Fibroblast of villous mesenchyme (primary cell): Measurements from ENCODE around the gene NCR2. TPM values are rescaled to one million over a fixed set of nuclear protein-coding genes. Genes with fewer than 3 reads are reported as not detected.

Experiments used
- DNase-seq: peaks from one replicate; pipeline ENCODE4 v3.0.0-alpha.2; 2010; ENCODE audit warnings: low read depth
- H3K4me3 ChIP-seq: 2 replicates; pipeline ENCODE4 v1.5.1; 2011; ENCODE audit warnings: low read depth, mild to moderate bottlenecking, low read length
- CTCF ChIP-seq: IDR thresholded peaks from 2 replicates; pipeline ENCODE4 v1.5.1; 2012; ENCODE audit warnings: low read depth, mild to moderate bottlenecking, low read length; ENCODE audit not compliant: insufficient read depth
- total RNA-seq: library from RNA; depleted of rRNA; stranded (reverse); fragments of >200 nt; gene quantifications from 2 replicates; pipeline ENCODE4 v1.2.3, GENCODE V29; 2012

NCR2 gene
- total RNA-seq, 1 donor, result not detected

DNA sequence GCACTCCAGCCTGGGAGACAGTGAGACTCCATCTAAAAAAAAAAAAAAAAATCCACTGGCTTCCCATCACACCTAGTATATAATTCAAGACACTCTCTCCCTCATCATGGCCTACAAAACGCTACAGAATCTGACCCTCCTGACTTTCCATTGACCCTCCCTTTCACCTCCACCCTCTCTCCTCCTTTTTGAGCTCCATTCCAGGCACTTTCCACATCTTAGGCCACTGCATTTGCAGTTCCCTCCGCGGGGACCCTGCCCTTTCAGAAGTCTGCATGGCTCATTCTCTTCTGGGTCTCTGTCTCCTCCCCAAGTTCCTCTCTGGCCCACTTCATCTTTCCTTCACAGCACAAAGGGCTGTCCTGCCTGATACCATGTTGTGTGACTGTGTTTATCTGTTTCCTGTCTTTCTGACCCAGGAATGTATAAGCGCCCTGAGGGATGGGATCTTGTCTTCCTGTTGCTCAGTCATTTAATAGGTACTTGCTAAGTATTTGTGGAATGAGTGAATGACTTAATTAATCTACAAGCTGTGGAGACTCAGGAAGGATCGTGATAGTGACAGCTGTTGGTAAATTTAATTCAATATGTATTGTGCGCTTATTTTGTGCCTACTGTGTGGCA lies 35.2 kb downstream of the NCR2 start:
- TF ChIP-seq CTCF, result no peak
- no peak overlapping the region for H3K4me3 ChIP-seq
- DNase-seq, result no peak

DNA sequence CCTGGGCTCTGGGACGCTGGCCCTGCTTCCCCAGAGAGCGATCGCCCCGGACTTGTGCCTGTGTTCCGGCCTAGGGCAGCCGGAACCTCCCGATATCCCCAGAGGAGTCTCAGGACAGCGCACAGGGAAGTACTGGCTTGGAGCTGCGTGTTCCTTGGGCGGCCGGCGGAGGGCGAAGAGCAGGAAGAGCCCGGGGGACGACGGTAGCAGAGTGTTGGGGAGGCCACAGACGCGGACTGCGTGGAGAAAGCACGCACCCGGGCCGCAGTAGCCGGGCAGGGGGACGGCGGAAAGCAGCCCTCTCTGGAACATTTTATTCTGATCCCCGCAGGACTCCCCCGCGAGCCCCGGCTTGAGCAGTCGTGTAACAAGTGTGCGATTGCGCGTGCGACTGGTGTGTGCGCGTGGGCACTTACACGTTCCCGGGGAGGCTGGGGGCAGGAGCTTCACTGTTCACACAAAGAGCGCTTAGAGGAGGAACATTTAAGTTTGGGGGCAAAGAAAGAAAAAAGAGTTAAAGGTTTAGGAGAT lies 36.1 kb downstream of the NCR2 start:
- peak; percentile 55 for DNase-seq
- H3K4me3 ChIP-seq, result peak overlapping the region; percentile 25
- TF ChIP-seq CTCF, result peak; percentile 22

GRCh38 chr6:41371992-41372831 lies 36.8 kb downstream of the NCR2 start:
- no peak for TF ChIP-seq CTCF
- peak; percentile 18 for DNase-seq
- peak overlapping the region; percentile 25 for H3K4me3 ChIP-seq

DNA sequence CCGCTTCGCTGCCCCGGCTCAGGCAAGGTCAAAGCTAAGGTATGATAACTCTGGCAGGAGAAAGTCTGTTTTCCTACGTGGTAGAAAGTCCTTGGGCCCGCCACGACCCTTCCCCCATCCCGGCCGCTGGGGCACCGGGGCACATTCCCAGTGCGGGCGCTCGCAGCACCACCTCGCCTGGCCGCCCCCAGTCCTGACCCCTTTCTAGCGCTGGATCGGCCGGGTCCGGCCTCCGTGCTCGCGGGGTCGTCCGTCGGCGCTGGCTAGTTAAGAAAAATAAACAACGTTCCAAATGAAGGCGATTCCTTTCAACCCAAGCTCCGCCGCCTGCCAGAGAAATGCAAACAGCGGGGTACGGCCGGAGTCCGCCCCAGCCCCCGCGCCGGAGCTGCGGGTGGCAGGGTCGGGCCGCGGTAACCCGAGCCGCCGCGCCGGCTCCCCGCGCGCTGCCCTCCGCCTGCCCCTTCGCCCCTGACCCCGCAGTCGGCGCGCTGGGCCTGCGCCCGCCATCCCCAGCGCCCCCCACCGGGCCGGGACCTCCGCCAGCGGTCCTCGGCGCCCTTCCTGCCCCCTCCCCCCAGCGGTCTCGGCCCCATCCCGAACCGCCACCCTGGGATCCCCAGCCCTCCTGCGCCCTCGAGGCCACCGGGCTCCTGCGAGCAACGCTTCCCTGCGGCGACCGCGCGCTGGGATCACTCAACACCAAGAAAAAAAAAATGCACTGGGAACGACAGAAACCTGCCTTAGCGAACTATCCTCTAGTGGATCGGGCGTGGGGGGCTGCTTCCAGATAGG lies 37.6 kb downstream of the NCR2 start:
- no peak overlapping the region for H3K4me3 ChIP-seq
- no peak for DNase-seq
- no peak for TF ChIP-seq CTCF

DNA sequence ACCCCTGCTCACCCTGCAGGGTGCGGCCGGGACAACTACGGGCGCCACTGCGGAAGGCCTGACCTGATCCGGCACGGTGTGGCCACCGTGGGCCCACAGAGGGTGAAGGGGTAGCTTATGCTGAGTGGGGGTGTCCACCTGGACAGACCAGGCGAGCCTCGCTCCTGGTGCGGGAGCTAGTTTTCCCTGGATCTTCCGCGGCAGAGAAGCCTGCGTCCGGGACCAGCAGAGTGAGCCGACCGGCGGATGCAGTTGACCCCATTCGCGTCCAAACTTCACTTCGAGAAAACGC lies 38.2 kb downstream of the NCR2 start:
- no peak overlapping the region for H3K4me3 ChIP-seq
- no peak for TF ChIP-seq CTCF
- no peak for DNase-seq

DNA sequence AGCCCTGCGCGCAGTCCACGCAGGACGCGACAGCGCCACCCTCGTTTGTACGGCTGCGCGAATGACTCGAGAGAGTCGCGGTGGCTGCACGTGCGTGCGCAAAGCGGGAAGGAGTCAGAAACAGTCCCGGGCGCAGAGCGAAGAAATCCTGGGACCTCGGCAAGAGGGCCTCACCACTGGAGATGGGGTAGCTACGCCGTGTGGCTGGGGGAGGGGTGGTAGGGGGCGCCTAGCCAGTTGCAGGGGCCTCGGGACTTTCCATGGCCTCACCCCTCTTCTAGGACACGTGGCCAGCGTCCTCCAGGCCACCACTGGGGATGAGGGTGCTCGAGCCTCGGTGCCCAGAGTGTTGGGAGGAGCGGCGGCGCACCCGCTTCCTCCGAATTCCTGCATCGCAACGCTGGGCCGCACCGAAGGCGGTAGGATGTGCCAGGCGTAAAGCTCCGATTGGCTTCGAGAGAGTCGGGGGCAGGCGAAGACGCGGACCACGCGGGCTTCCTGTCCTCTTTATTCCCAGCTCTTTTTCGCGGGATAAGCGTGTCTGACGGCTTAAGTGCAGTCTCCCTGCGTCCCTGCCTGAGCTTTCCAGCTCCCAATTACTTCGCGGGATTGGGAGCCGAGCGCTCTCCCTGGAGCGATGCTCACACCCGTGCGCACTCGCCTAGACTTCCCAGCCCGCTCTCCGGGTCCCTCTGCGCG lies 38.7 kb downstream of the NCR2 start:
- no peak for DNase-seq
- no peak overlapping the region for H3K4me3 ChIP-seq
- no peak for TF ChIP-seq CTCF
